GM12878 (cell line): ENCODE results near the gene FURIN. TPM values are rescaled to one million over a fixed set of nuclear protein-coding genes. Genes with fewer than 3 reads are reported as not detected.

Experiments
- ATAC-seq: fragments of 200-7000 bp; cut with Tn5 transposase; 3 replicates; pipeline ENCODE4 v1.9.1; 2020; ENCODE audit warnings: mild to moderate bottlenecking, moderate library complexity
- BruUV-seq: library from RNA; stranded (reverse); fragments of 400-500 nt; replicated peaks from 2 replicates; lab custom pipeline; 2021; lab: Mats Ljungman, UMichigan
- CTCF ChIA-PET: fragments of 300-600 bp; sonication (Branson Sonifier 250); formaldehyde crosslinking; extraction: SDS; loops from one replicate; lab custom pipeline; 2021; ENCODE audit warnings: inconsistent platforms; lab: Yijun Ruan, JAX
- POLR2A ChIA-PET: fragments of 350-600 bp; formaldehyde crosslinking; extraction: SDS; loops from one replicate; lab custom pipeline; 2021; ENCODE audit warnings: inconsistent platforms; lab: Charles Lee
- RAD21 ChIA-PET: fragments of 300-600 bp; sonication (Branson Sonifier 250); formaldehyde crosslinking; loops from one replicate; lab custom pipeline; 2023; ENCODE audit warnings: antibody characterized with exemption; ENCODE audit not compliant: unreplicated experiment; lab: Charles Lee
- SMC1A ChIA-PET: fragments of 300-600 bp; sonication (Branson Sonifier 250); formaldehyde crosslinking; loops from one replicate; lab custom pipeline; 2023; ENCODE audit not compliant: unreplicated experiment, uncharacterized antibody; lab: Charles Lee
- DNase-seq: peaks from one replicate; pipeline ENCODE4 v3.0.0-alpha.2; 2011; ENCODE audit warnings: low read depth, low spot score
- FAIRE-seq: peaks from 3 replicates; lab custom pipeline; 2011; peaks lifted over from hg19 to GRCh38; lab: Jason Lieb, UNC
- H2AFZ ChIP-seq: 2 replicates; pipeline ENCODE4 v1.6.0; 2011; ENCODE audit warnings: low read depth, low read length, control low read depth; ENCODE audit not compliant: control insufficient read depth
- H3K27ac ChIP-seq: 2 replicates; pipeline ENCODE4 v1.5.1; 2011; ENCODE audit warnings: control low read depth; ENCODE audit not compliant: control insufficient read depth, insufficient read depth
- H3K27me3 ChIP-seq, 2 experiments: replicated peaks in 1 of 2; 2 replicates each; pipeline versions ENCODE4 v1.6.0 to v1.6.1; 2011; ENCODE audit warnings: low read length in 1 of 2; ENCODE audit not compliant: control insufficient read depth in 2 of 2, insufficient read depth in 2 of 2
- H3K36me3 ChIP-seq, 2 experiments: 2 replicates each; pipeline ENCODE4 v1.5.1; 2011; ENCODE audit warnings: low read length in 1 of 2; ENCODE audit not compliant: control insufficient read depth in 2 of 2, insufficient read depth in 2 of 2
- H3K4me1 ChIP-seq: 2 replicates; pipeline ENCODE4 v1.6.1; 2011; ENCODE audit warnings: mild to moderate bottlenecking, low read length, moderate library complexity, mixed read lengths; ENCODE audit not compliant: control insufficient read depth, insufficient read depth
- H3K4me2 ChIP-seq: 2 replicates; pipeline ENCODE4 v1.6.0; 2011; ENCODE audit warnings: control low read depth; ENCODE audit not compliant: control insufficient read depth, insufficient read depth
- H3K4me3 ChIP-seq: fragments of 200-600 bp; sonication (generic); 2 replicates; pipeline ENCODE4 v1.5.1; 2016
- H3K79me2 ChIP-seq: 2 replicates; pipeline ENCODE4 v1.6.0; 2011; ENCODE audit warnings: low read length; ENCODE audit not compliant: control insufficient read depth, insufficient read depth
- H3K9ac ChIP-seq: 2 replicates; pipeline ENCODE4 v1.8.0; 2011; ENCODE audit warnings: low read length, control low read depth, mixed read lengths; ENCODE audit not compliant: control insufficient read depth, insufficient read depth
- H3K9me3 ChIP-seq: replicated peaks from 3 replicates; pipeline ENCODE4 v1.5.1; 2011; ENCODE audit warnings: mild to moderate bottlenecking, low read length; ENCODE audit not compliant: control insufficient read depth, insufficient read depth
- H4K20me1 ChIP-seq: 2 replicates; pipeline ENCODE4 v1.6.0; 2011; ENCODE audit not compliant: control insufficient read depth, insufficient read depth
- BRCA1 ChIP-seq: IDR thresholded peaks from 2 replicates; pipeline ENCODE4 v1.6.1; 2011; ENCODE audit warnings: low read depth, low read length, improper control_type of control experiment
- EGR1 ChIP-seq, 2 experiments: IDR thresholded peaks; 1 replicate in 1 of 2; 2 replicates in 1 of 2; pipeline ENCODE4 v1.6.1; 2011 to 2012; ENCODE audit warnings: low read depth in 2 of 2, low read length in 2 of 2, borderline replicate concordance in 1 of 2, mild to moderate bottlenecking in 1 of 2, moderate library complexity in 1 of 2
- MTA3 ChIP-seq: IDR thresholded peaks from 2 replicates; pipeline ENCODE4 v1.6.1; 2012; ENCODE audit warnings: low read length, inconsistent platforms, borderline replicate concordance
- MXI1 ChIP-seq: fragments of 150-350 bp; IDR thresholded peaks from 2 replicates; pipeline ENCODE4 v1.6.1; 2011; ENCODE audit warnings: low read depth, mild to moderate bottlenecking, inconsistent platforms, low read length, improper control_type of control experiment
- POLR2A ChIP-seq: IDR thresholded peaks from 2 replicates; pipeline ENCODE4 v1.6.1; 2011; ENCODE audit warnings: low read depth, mild to moderate bottlenecking, low read length
- POLR2AphosphoS5 ChIP-seq: IDR thresholded peaks from 2 replicates; pipeline ENCODE4 v1.6.1; 2011; ENCODE audit warnings: mild to moderate bottlenecking, low read length, inconsistent platforms
- RBBP5 ChIP-seq: fragments of 200-600 bp; sonication (generic); conservative IDR thresholded peaks from 2 replicates; pipeline ENCODE4 v1.6.1; 2016
- WGBS: methylation state at CpG from one replicate; pipeline ENCODE4 v1.1.6; 2016; ENCODE audit warnings: low lambda C conversion rate; ENCODE audit not compliant: insufficient replicate concordance, insufficient coverage; ENCODE audit errors: missing lambda C conversion rate; 5-methylcytosine and 5-hydroxymethylcytosine counted together
- in situ Hi-C: fragments of 300-500 bp; cut with MboI; formaldehyde crosslinking; loops from 9 replicates; pipeline ENCODE4 v1.14.3; 2018; ENCODE audit warnings: mixed read lengths
- intact Hi-C: fragments of 100-400 bp; cut with micrococcal nuclease; formaldehyde crosslinking; loops from one replicate; pipeline ENCODE4 v1.14.2; 2022; ENCODE audit not compliant: unreplicated experiment
- polyA plus RNA-seq, 11 experiments: library from polyadenylated mRNA; depleted of rRNA in 4 of 11; unstranded in 6 of 11; stranded (reverse) in 5 of 11; fragments of >200 nt; fragmentation: Nextera tagmentation in 4 of 11; fragmentation: Illumina TruSeq in 1 of 11; extraction: Ambion mirVana in 4 of 11; extraction: Trizol in 1 of 11; gene quantifications; 1 replicate in 1 of 11; 2 replicates in 10 of 11; pipeline versions ENCODE4 v1.2.1 to v1.2.3, GENCODE V29; 2011 to 2016; ENCODE audit warnings: inconsistent platforms in 2 of 11, missing spikeins in 2 of 11, low read depth in 1 of 11
- total RNA-seq, 4 experiments: library from RNA; depleted of rRNA in 3 of 4; stranded (reverse); fragments of >200 nt in 3 of 4; fragmentation: Illumina TruSeq in 1 of 4; extraction: Trizol in 1 of 4; gene quantifications; 2 replicates each; pipeline versions ENCODE4 v1.2.1 to v1.2.3, GENCODE V29; 2013 to 2021
- TF ChIP-seq, protein P1 (sequence below): fragments of 450-650 bp; IDR thresholded peaks from 2 replicates; pipeline ENCODE4 v1.6.1; 2017; ENCODE audit warnings: antibody characterized with exemption, mild to moderate bottlenecking, moderate library complexity
- TF ChIP-seq, protein P2 (sequence below): fragments of 450-650 bp; IDR thresholded peaks from 2 replicates; pipeline ENCODE4 v1.6.1; 2014; ENCODE audit warnings: mild to moderate bottlenecking

The FURIN gene
- total and polyA plus RNA-seq, 10 of the 15 experiments (the other 5 are each of a cell fraction or from before 2014, with no cell fraction given): 0.47 to 39.9 (median 8.0) TPM

DNA sequence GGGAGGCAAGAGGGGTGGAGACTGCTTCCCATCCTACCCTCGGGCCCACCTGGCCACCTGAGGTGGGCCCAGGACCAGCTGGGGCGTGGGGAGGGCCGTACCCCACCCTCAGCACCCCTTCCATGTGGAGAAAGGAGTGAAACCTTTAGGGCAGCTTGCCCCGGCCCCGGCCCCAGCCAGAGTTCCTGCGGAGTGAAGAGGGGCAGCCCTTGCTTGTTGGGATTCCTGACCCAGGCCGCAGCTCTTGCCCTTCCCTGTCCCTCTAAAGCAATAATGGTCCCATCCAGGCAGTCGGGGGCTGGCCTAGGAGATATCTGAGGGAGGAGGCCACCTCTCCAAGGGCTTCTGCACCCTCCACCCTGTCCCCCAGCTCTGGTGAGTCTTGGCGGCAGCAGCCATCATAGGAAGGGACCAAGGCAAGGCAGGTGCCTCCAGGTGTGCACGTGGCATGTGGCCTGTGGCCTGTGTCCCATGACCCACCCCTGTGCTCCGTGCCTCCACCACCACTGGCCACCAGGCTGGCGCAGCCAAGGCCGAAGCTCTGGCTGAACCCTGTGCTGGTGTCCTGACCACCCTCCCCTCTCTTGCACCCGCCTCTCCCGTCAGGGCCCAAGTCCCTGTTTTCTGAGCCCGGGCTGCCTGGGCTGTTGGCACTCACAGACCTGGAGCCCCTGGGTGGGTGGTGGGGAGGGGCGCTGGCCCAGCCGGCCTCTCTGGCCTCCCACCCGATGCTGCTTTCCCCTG is 13.8 kb downstream of the FURIN start:
- SMC1A ChIA-PET: no interaction called here
- H3K27me3 ChIP-seq: no peaks in the 10 kb centered on the region
- BruUV-seq: TSS peak; percentile 44
- H3K4me1 ChIP-seq: peaks cover 19% of the 10 kb centered on the region
- H3K36me3 ChIP-seq: peaks cover 10 to 29% of the 10 kb centered on the region in 2 experiments; a peak in 3 of 4 replicates
- no peaks in the 10 kb centered on the region; the same call in 1 of the 2 replicates for H3K79me2 ChIP-seq
- WGBS: 72% methylated on average over 19 of the region's 19 CpGs
- POLR2A ChIA-PET: interaction anchor here (0.6 kb wide), 1 partner anchor 523 kb away, joined by 5 read pairs; no protein-coding TSS in a partner anchor
- H3K27ac ChIP-seq: no peak overlapping the region
- FAIRE-seq: no peak
- DNase-seq: no peak
- TF ChIP-seq POLR2AphosphoS5 (0 out of 2 replicates have a peak, but pooled peaks have one; percentile 30), MXI1 (no peak), POLR2A (peak; percentile 72)
- CTCF ChIA-PET: no interaction called here
- RAD21 ChIA-PET: interaction anchor here (1.0 kb wide), 1 partner anchor 234 kb away, joined by 6 read pairs; no protein-coding TSS in a partner anchor
- H3K4me3 ChIP-seq: no peak overlapping the region
- H2AFZ ChIP-seq: no peak overlapping the region
- no peaks in the 10 kb centered on the region for H3K9me3 ChIP-seq
- in situ Hi-C loops: no loop called here
- H3K4me2 ChIP-seq: no peak overlapping the region
- intact Hi-C loops: loop anchor here (10.0 kb wide), 1 partner anchor 387 kb away; no protein-coding TSS in a partner anchor
- ATAC-seq: no peak
- H4K20me1 ChIP-seq: no peaks in the 10 kb centered on the region
- H3K9ac ChIP-seq: no peak overlapping the region

DNA sequence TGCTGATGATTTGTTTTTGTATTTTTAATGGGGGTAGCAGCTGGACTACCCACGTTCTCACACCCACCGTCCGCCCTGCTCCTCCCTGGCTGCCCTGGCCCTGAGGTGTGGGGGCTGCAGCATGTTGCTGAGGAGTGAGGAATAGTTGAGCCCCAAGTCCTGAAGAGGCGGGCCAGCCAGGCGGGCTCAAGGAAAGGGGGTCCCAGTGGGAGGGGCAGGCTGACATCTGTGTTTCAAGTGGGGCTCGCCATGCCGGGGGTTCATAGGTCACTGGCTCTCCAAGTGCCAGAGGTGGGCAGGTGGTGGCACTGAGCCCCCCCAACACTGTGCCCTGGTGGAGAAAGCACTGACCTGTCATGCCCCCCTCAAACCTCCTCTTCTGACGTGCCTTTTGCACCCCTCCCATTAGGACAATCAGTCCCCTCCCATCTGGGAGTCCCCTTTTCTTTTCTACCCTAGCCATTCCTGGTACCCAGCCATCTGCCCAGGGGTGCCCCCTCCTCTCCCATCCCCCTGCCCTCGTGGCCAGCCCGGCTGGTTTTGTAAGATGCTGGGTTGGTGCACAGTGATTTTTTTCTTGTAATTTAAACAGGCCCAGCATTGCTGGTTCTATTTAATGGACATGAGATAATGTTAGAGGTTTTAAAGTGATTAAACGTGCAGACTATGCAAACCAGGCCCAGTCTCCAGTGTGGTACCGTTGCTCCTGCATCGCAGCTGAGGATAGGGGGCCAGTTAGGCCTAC is 14.6 kb downstream of the FURIN start:
- intact Hi-C loops: loop anchor here (10.0 kb wide), 1 partner anchor 388 kb away; no protein-coding TSS in a partner anchor
- ChIA-PET RAD21 (interaction anchor here (0.6 to 1.4 kb wide), 2 partner anchors 235 to 530 kb away, joined by 3 to 4 read pairs; no protein-coding TSS in a partner anchor), SMC1A (interaction anchor here (4.6 kb wide), 1 partner anchor 234 kb away, joined by 49 read pairs; no protein-coding TSS in a partner anchor), POLR2A (no interaction called here), CTCF (interaction anchor here (4.2 to 4.7 kb wide), 2 partner anchors 49 to 234 kb away, joined by 69 to 104 read pairs; partner anchors contain the start of genes HDDC3 and UNC45A)
- Histone ChIP-seq H3K27ac (no peak overlapping the region), H2AFZ (no peak overlapping the region), H3K27me3 (no peaks in the 10 kb centered on the region), H4K20me1 (no peaks in the 10 kb centered on the region), H3K9me3 (no peaks in the 10 kb centered on the region), H3K4me1 (peaks cover 19% of the 10 kb centered on the region), H3K4me3 (no peak overlapping the region), H3K36me3 (peaks cover 7 to 23% of the 10 kb centered on the region in 2 experiments; a peak in 3 of 4 replicates), H3K79me2 (no peaks in the 10 kb centered on the region; the same call in 1 of the 2 replicates), H3K9ac (no peak overlapping the region), H3K4me2 (no peak overlapping the region)
- no peak for DNase-seq
- in situ Hi-C loops: no loop called here
- TF ChIP-seq, protein P1, sequence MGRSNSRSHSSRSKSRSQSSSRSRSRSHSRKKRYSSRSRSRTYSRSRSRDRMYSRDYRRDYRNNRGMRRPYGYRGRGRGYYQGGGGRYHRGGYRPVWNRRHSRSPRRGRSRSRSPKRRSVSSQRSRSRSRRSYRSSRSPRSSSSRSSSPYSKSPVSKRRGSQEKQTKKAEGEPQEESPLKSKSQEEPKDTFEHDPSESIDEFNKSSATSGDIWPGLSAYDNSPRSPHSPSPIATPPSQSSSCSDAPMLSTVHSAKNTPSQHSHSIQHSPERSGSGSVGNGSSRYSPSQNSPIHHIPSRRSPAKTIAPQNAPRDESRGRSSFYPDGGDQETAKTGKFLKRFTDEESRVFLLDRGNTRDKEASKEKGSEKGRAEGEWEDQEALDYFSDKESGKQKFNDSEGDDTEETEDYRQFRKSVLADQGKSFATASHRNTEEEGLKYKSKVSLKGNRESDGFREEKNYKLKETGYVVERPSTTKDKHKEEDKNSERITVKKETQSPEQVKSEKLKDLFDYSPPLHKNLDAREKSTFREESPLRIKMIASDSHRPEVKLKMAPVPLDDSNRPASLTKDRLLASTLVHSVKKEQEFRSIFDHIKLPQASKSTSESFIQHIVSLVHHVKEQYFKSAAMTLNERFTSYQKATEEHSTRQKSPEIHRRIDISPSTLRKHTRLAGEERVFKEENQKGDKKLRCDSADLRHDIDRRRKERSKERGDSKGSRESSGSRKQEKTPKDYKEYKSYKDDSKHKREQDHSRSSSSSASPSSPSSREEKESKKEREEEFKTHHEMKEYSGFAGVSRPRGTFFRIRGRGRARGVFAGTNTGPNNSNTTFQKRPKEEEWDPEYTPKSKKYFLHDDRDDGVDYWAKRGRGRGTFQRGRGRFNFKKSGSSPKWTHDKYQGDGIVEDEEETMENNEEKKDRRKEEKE: no peak
- TF ChIP-seq RBBP5 (no peak), BRCA1 (no peak), EGR1 (IDR thresholded peaks at IDR 0.05; ENCODE audit: borderline replicate concordance in 1 of 2, low read depth in 2 of 2, low read length in 2 of 2) (no peak), MTA3 (peak; percentile 23; the same call in 1 of the 2 replicates)
- TF ChIP-seq, protein P2, sequence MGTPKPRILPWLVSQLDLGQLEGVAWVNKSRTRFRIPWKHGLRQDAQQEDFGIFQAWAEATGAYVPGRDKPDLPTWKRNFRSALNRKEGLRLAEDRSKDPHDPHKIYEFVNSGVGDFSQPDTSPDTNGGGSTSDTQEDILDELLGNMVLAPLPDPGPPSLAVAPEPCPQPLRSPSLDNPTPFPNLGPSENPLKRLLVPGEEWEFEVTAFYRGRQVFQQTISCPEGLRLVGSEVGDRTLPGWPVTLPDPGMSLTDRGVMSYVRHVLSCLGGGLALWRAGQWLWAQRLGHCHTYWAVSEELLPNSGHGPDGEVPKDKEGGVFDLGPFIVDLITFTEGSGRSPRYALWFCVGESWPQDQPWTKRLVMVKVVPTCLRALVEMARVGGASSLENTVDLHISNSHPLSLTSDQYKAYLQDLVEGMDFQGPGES: no peak
- BruUV-seq: no TSS peak
- ATAC-seq: no peak
- 78% methylated on average over 13 of the region's 13 CpGs for WGBS
- FAIRE-seq: no peak
